BJ (cell line): ENCODE measurements around the gene CTDSPL. TPM values are rescaled to one million over a fixed set of nuclear protein-coding genes. Genes with fewer than 3 reads are reported as not detected.
"Not testable (repeated sequence)": the region's sequence is repeated elsewhere in the genome, so short reads cannot be mapped to it uniquely, and the experiment has no call there.

Experiments
- CTCF ChIA-PET: fragments of 350-600 bp; formaldehyde crosslinking; extraction: SDS; loops from one replicate; lab custom pipeline; 2021; ENCODE audit warnings: antibody characterized with exemption, inconsistent platforms; lab: Yijun Ruan, JAX
- POLR2A ChIA-PET: fragments of 300-600 bp; sonication (Branson Sonifier 250); formaldehyde crosslinking; extraction: SDS; loops from one replicate; lab custom pipeline; 2021; ENCODE audit warnings: antibody characterized with exemption; lab: Charles Lee
- DNase-seq: peaks from one replicate; pipeline ENCODE4 v3.0.0-alpha.2; 2011; ENCODE audit warnings: low read depth
- H3K27me3 ChIP-seq: 2 replicates; pipeline ENCODE4 v1.6.0; 2011; ENCODE audit warnings: low read length; ENCODE audit not compliant: control insufficient read depth, insufficient read depth
- H3K36me3 ChIP-seq: 2 replicates; pipeline ENCODE4 v1.5.1; 2011; ENCODE audit warnings: low read length; ENCODE audit not compliant: control insufficient read depth, insufficient read depth
- H3K4me3 ChIP-seq: 2 replicates; pipeline ENCODE4 v1.5.1; 2011; ENCODE audit warnings: low read depth, mild to moderate bottlenecking, control low read depth, low read length
- CTCF ChIP-seq: IDR thresholded peaks from 2 replicates; pipeline ENCODE4 v1.5.1; 2011; ENCODE audit warnings: low read depth, mild to moderate bottlenecking, control low read depth, inconsistent platforms, low read length, moderate library complexity; ENCODE audit not compliant: insufficient read depth
- polyA plus RNA-seq: library from polyadenylated mRNA; depleted of rRNA; stranded (reverse); fragments of >200 nt; gene quantifications from 2 replicates; pipeline ENCODE4 v1.2.3, GENCODE V29; 2011

CTDSPL gene
- polyA plus RNA-seq, 1 experiment, result 45.2 TPM

DNA sequence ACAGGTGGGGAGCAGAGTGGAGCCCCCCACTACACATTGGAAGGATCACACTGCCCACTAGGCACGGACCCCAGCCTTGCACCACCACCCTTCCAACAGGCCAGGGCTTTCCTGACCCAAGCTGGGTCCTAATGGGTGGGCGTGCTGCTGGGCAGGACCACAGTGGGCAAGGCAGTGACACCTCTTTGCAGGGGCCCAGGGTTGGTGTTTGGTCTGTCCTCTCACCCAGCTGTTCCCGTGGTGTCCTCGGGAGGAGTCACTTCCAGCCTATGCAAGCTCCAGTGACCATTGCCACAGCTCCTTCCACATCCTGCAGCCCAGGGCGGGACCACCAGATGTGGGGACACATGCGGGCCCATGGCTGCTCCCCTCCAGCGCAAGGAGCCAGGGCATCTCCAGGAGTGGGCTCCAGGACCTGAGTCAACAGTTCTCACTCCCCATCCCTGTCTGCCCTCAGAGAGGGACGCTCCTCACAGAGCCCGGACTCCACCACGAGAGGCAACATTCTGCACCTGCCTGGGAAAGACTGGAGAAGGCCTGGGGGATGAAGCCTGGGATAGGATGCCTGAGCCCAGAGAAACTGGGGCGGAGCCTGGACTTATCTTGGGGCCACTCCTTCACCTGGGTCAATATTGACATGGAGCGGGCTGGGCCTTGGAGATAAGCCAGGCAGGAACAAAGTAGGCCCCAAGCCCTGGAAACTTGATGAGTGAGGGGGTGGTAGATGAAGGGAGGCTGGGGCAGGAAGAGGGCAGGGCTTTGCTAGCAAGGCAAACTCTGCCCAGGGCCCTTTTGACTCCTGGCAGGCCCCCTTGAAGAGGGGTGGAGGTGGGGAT, 125.0 kb downstream of the CTDSPL start:
- Histone ChIP-seq H3K27me3 (no peaks in the 10 kb centered on the region), H3K4me3 (no peak overlapping the region), H3K36me3 (peaks cover 2% of the 10 kb centered on the region)
- ChIA-PET CTCF (interaction anchor here (1.0 to 5.4 kb wide), 7 partner anchors 10 to 360 kb away, joined by 3 to 32 read pairs (median 8); partner anchors contain the start of gene XYLB), POLR2A (no interaction called here)
- TF ChIP-seq CTCF, result no peak
- no peak for DNase-seq

DNA sequence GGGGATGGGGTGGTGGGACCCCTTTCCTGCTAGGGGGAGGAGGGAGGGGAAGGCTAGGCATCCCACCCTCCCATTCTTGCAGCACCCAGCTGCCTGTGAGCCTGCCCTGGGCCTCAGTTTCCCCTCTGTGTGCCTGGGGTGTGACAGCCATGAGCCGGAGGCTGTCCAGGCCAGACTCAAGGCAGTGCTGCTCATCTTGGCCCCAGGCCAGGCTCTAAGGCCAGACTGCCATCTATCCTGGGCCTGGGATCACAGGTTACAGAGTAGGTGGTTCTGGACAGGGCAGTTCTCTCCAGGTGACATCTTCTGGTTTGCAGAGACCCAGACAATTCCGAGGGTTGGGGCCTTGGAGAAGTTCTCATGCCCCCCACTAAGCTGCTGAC, 125.6 kb downstream of the CTDSPL start:
- Histone ChIP-seq H3K36me3 (no peaks in the 10 kb centered on the region; the same call in 1 of the 2 replicates), H3K27me3 (no peaks in the 10 kb centered on the region), H3K4me3 (no peak overlapping the region)
- no peak for TF ChIP-seq CTCF
- no peak for DNase-seq
- POLR2A ChIA-PET, result no interaction called here
- CTCF ChIA-PET, result interaction anchor here (0.7 to 1.2 kb wide), 3 partner anchors 9 to 20 kb away, joined by 3 to 4 read pairs (median 3); no protein-coding TSS in a partner anchor

- TF ChIP-seq CTCF, result no peak
- no peaks in the 10 kb centered on the region; the same call in 1 of the 2 replicates for H3K36me3 ChIP-seq
- no peaks in the 10 kb centered on the region for H3K27me3 ChIP-seq
- POLR2A ChIA-PET, result no interaction called here
- CTCF ChIA-PET, result interaction anchor here (0.7 to 1.2 kb wide), 3 partner anchors 9 to 20 kb away, joined by 3 to 4 read pairs (median 3); no protein-coding TSS in a partner anchor
- no peak for DNase-seq
- H3K4me3 ChIP-seq, result no peak overlapping the region
These were observed 126.1 kb downstream of the CTDSPL start for GRCh38 chr3:37987751-37988179.

GRCh38 chr3:37988376-37988775, 126.7 kb downstream of the CTDSPL start:
- CTCF ChIA-PET, result interaction anchor here (1.2 kb wide), 1 partner anchor 21 kb away, joined by 4 read pairs; no protein-coding TSS in a partner anchor
- DNase-seq, H3K4me3 ChIP-seq, H3K36me3 ChIP-seq, H3K27me3 ChIP-seq: not testable (repeated sequence)
- POLR2A ChIA-PET, result interaction anchor here (0.6 kb wide), 1 partner anchor 9 kb away, joined by 4 read pairs; no protein-coding TSS in a partner anchor

DNA sequence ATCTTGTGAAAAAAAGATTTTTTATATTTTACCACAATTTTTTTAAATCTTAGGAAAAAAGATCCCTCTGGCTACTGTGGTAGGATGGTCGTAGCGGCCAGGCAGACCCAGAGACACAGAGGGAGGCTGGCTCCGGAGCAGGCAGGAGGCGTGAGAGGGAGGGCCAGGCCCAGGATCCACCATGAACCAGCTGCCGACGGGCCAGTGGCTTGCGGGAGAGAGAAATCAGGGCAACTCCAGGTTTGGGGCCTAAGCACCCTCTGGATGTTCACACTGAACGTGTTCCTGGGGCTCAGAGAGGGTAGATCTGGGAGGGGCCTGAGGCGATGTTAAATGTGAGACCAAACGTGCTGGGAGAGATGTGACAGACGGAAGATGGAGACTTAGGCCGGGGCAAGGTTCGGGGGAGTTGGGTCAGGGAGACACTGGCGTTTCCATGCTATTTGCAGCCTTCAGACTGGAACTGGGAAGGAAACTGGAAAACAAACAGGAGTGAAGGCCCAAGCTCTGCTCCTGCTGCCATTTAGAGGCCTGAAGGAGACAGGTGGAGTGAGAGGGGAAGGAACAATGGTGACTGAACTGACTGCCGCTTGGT, 127.3 kb downstream of the CTDSPL start:
- CTCF ChIA-PET, result interaction anchor here (0.7 to 1.3 kb wide), 2 partner anchors 9 to 134 kb away, joined by 3 read pairs; no protein-coding TSS in a partner anchor
- DNase-seq, result no peak
- Histone ChIP-seq H3K36me3 (no peaks in the 10 kb centered on the region), H3K4me3 (no peak overlapping the region), H3K27me3 (no peaks in the 10 kb centered on the region)
- POLR2A ChIA-PET, result interaction anchor here (0.6 kb wide), 1 partner anchor 9 kb away, joined by 4 read pairs; no protein-coding TSS in a partner anchor
- TF ChIP-seq CTCF, result no peak
